ENCODE data around the gene FAM20C. TPM values are rescaled to one million over a fixed set of nuclear protein-coding genes. Genes with fewer than 3 reads are reported as not detected.

The FAM20C gene
- total RNA-seq, 1 experiment from 2014 or later, result 8.8 TPM

- DNase-seq (ENCODE audit: unreplicated experiment), result no peak
- CTCF ChIA-PET, result interaction anchor here (0.9 to 2.2 kb wide), 9 partner anchors 11 to 403 kb away, joined by 3 to 11 read pairs (median 4); no protein-coding TSS in a partner anchor
- H3K4me3 Mint-ChIP-seq (ENCODE audit: unreplicated experiment), result no peak overlapping the region
- intact Hi-C loops (cut with micrococcal nuclease), result no loop called here
- H3K36me3 Mint-ChIP-seq (ENCODE audit: insufficient read depth, unreplicated experiment), result peaks cover 8% of the 10 kb centered on the region
- no peak overlapping the region for H3K27ac Mint-ChIP-seq (ENCODE audit: low read depth, unreplicated experiment)
- no TSS peak for BruUV-seq (replicated peaks)
- H3K4me1 Mint-ChIP-seq (ENCODE audit: insufficient read depth, unreplicated experiment), result no peaks in the 10 kb centered on the region
- POLR2A ChIA-PET, result interaction anchor here (0.6 kb wide), 1 partner anchor 228 kb away, joined by 3 read pairs; no protein-coding TSS in a partner anchor
- H3K27me3 Mint-ChIP-seq (ENCODE audit: insufficient read depth, unreplicated experiment), result peaks cover 14% of the 10 kb centered on the region
- peaks cover 10% of the 10 kb centered on the region for H3K9me3 Mint-ChIP-seq (ENCODE audit: unreplicated experiment)
- TF ChIP-seq CTCF (IDR thresholded peaks at IDR 0.05; ENCODE audit: unreplicated experiment), result no peak
Observed at GRCh38 chr7:265998-266850, 73.9 kb downstream of the FAM20C start.

- peaks cover 4% of the 10 kb centered on the region for H3K36me3 Mint-ChIP-seq (ENCODE audit: insufficient read depth, unreplicated experiment)
- ChIA-PET POLR2A (no interaction called here), CTCF (interaction anchor here (0.5 to 2.2 kb wide), 17 partner anchors 11 to 402 kb away, joined by 3 to 11 read pairs (median 4); no protein-coding TSS in a partner anchor)
- no peak overlapping the region for H3K4me3 Mint-ChIP-seq (ENCODE audit: unreplicated experiment)
- intact Hi-C loops (cut with micrococcal nuclease), result loop anchor here (1.0 kb wide), 1 partner anchor 203 kb away; no protein-coding TSS in a partner anchor
- DNase-seq (ENCODE audit: unreplicated experiment), result peak; percentile 69
- no TSS peak for BruUV-seq (replicated peaks)
- no peak overlapping the region for H3K27ac Mint-ChIP-seq (ENCODE audit: low read depth, unreplicated experiment)
- H3K9me3 Mint-ChIP-seq (ENCODE audit: unreplicated experiment), result peaks cover 6% of the 10 kb centered on the region
- peak; percentile 96 for TF ChIP-seq CTCF (IDR thresholded peaks at IDR 0.05; ENCODE audit: unreplicated experiment)
- H3K4me1 Mint-ChIP-seq (ENCODE audit: insufficient read depth, unreplicated experiment), result no peaks in the 10 kb centered on the region
- H3K27me3 Mint-ChIP-seq (ENCODE audit: insufficient read depth, unreplicated experiment), result peaks cover 14% of the 10 kb centered on the region
Observed at GRCh38 chr7:266851-267840, 74.8 kb downstream of the FAM20C start.

GRCh38 chr7:268991-269390 is 76.6 kb downstream of the FAM20C start:
- H3K9me3 Mint-ChIP-seq (ENCODE audit: unreplicated experiment), result no peaks in the 10 kb centered on the region
- POLR2A ChIA-PET, result no interaction called here
- no peaks in the 10 kb centered on the region for H3K36me3 Mint-ChIP-seq (ENCODE audit: insufficient read depth, unreplicated experiment)
- no peak overlapping the region for H3K27ac Mint-ChIP-seq (ENCODE audit: low read depth, unreplicated experiment)
- no TSS peak for BruUV-seq (replicated peaks)
- intact Hi-C loops (cut with micrococcal nuclease), result no loop called here
- DNase-seq (ENCODE audit: unreplicated experiment), result no peak
- peaks cover 17% of the 10 kb centered on the region for H3K27me3 Mint-ChIP-seq (ENCODE audit: insufficient read depth, unreplicated experiment)
- no peak for TF ChIP-seq CTCF (IDR thresholded peaks at IDR 0.05; ENCODE audit: unreplicated experiment)
- no peaks in the 10 kb centered on the region for H3K4me1 Mint-ChIP-seq (ENCODE audit: insufficient read depth, unreplicated experiment)
- no peak overlapping the region for H3K4me3 Mint-ChIP-seq (ENCODE audit: unreplicated experiment)
- CTCF ChIA-PET, result no interaction called here

- intact Hi-C loops (cut with micrococcal nuclease), result no loop called here
- POLR2A ChIA-PET, result no interaction called here
- TF ChIP-seq CTCF (IDR thresholded peaks at IDR 0.05; ENCODE audit: unreplicated experiment), result no peak
- peaks cover 5% of the 10 kb centered on the region for H3K9me3 Mint-ChIP-seq (ENCODE audit: unreplicated experiment)
- no peaks in the 10 kb centered on the region for H3K4me1 Mint-ChIP-seq (ENCODE audit: insufficient read depth, unreplicated experiment)
- no peaks in the 10 kb centered on the region for H3K36me3 Mint-ChIP-seq (ENCODE audit: insufficient read depth, unreplicated experiment)
- no TSS peak for BruUV-seq (replicated peaks)
- no peak overlapping the region for H3K4me3 Mint-ChIP-seq (ENCODE audit: unreplicated experiment)
- DNase-seq (ENCODE audit: unreplicated experiment), result no peak
- peaks cover 24% of the 10 kb centered on the region for H3K27me3 Mint-ChIP-seq (ENCODE audit: insufficient read depth, unreplicated experiment)
- H3K27ac Mint-ChIP-seq (ENCODE audit: low read depth, unreplicated experiment), result no peak overlapping the region
- CTCF ChIA-PET, result interaction anchor here (0.5 kb wide), 1 partner anchor 18 kb away, joined by 3 read pairs; no protein-coding TSS in a partner anchor
Observed at GRCh38 chr7:269721-270120, 77.3 kb downstream of the FAM20C start.
